ENCODE measurements around the gene DENND2C. TPM values are rescaled to one million over a fixed set of nuclear protein-coding genes. Genes with fewer than 3 reads are reported as not detected.

The DENND2C gene
- total and polyA plus RNA-seq, 2 of the 13 experiments (the other 11 are each of a cell fraction or from before 2014, with no cell fraction given), result 0.08 to 0.33 TPM

- TF ChIP-seq, protein P1, sequence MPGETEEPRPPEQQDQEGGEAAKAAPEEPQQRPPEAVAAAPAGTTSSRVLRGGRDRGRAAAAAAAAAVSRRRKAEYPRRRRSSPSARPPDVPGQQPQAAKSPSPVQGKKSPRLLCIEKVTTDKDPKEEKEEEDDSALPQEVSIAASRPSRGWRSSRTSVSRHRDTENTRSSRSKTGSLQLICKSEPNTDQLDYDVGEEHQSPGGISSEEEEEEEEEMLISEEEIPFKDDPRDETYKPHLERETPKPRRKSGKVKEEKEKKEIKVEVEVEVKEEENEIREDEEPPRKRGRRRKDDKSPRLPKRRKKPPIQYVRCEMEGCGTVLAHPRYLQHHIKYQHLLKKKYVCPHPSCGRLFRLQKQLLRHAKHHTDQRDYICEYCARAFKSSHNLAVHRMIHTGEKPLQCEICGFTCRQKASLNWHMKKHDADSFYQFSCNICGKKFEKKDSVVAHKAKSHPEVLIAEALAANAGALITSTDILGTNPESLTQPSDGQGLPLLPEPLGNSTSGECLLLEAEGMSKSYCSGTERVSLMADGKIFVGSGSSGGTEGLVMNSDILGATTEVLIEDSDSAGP (CRISPR knock-in tag; IDR thresholded peaks at IDR 0.05; ENCODE audit: borderline replicate concordance), result peak; percentile 64; the same call in 1 of the 2 replicates
- TF ChIP-seq ZNF609 (CRISPR knock-in tag; IDR thresholded peaks at IDR 0.05; ENCODE audit: borderline replicate concordance) (no peak), ZFX (CRISPR knock-in tag; IDR thresholded peaks at IDR 0.05; ENCODE audit: low read depth) (peak; percentile 89), SOX13 (IDR thresholded peaks at IDR 0.05) (0 out of 2 replicates have a peak, but pooled peaks have one; percentile 34), SOX13 (CRISPR knock-in tag; conservative IDR thresholded peaks at IDR 0.05 in 1 of 2, IDR thresholded peaks at IDR 0.05 in 1 of 2) (peak in 1 of 2 experiments; percentile 44; a peak in 3 of 4 replicates), ZNF30 (CRISPR knock-in tag; IDR thresholded peaks at IDR 0.05) (no peak), HOXA3 (CRISPR knock-in tag; IDR thresholded peaks at IDR 0.05) (peak; percentile 90), HNF4A (CRISPR knock-in tag; IDR thresholded peaks at IDR 0.05) (no peak), SMC3 (IDR thresholded peaks at IDR 0.05; ENCODE audit: low read length) (no peak), MED8 (CRISPR knock-in tag; IDR thresholded peaks at IDR 0.05; ENCODE audit: insufficient replicate concordance) (no peak), ZNF749 (CRISPR knock-in tag; IDR thresholded peaks at IDR 0.05; ENCODE audit: borderline replicate concordance) (no peak), ELF4 (CRISPR knock-in tag; IDR thresholded peaks at IDR 0.05; ENCODE audit: borderline replicate concordance) (no peak; the same call in 1 of the 2 replicates), RXRA (CRISPR knock-in tag; IDR thresholded peaks at IDR 0.05) (peak; percentile 50; the same call in 1 of the 2 replicates), HMGA1 (CRISPR knock-in tag; conservative IDR thresholded peaks at IDR 0.05) (no peak), MAZ (IDR thresholded peaks at IDR 0.05; ENCODE audit: borderline replicate concordance, low read depth, low read length) (peak; percentile 99), MAZ (CRISPR knock-in tag; IDR thresholded peaks at IDR 0.05; ENCODE audit: low read depth) (no peak; the same call in none of the 2 replicates), ZSCAN9 (CRISPR knock-in tag; IDR thresholded peaks at IDR 0.05; ENCODE audit: borderline replicate concordance) (no peak)
- TF ChIP-seq, protein P2, sequence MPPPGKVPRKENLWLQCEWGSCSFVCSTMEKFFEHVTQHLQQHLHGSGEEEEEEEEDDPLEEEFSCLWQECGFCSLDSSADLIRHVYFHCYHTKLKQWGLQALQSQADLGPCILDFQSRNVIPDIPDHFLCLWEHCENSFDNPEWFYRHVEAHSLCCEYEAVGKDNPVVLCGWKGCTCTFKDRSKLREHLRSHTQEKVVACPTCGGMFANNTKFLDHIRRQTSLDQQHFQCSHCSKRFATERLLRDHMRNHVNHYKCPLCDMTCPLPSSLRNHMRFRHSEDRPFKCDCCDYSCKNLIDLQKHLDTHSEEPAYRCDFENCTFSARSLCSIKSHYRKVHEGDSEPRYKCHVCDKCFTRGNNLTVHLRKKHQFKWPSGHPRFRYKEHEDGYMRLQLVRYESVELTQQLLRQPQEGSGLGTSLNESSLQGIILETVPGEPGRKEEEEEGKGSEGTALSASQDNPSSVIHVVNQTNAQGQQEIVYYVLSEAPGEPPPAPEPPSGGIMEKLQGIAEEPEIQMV (CRISPR knock-in tag; IDR thresholded peaks at IDR 0.05; ENCODE audit: low read depth), result no peak
- TF ChIP-seq, protein P3, sequence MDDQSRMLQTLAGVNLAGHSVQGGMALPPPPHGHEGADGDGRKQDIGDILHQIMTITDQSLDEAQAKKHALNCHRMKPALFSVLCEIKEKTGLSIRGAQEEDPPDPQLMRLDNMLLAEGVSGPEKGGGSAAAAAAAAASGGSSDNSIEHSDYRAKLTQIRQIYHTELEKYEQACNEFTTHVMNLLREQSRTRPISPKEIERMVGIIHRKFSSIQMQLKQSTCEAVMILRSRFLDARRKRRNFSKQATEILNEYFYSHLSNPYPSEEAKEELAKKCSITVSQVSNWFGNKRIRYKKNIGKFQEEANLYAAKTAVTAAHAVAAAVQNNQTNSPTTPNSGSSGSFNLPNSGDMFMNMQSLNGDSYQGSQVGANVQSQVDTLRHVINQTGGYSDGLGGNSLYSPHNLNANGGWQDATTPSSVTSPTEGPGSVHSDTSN (CRISPR knock-in tag; IDR thresholded peaks at IDR 0.05; ENCODE audit: borderline replicate concordance), result peak; percentile 52; the same call in 1 of the 2 replicates
Observed at GRCh38 chr1:114716304-114717170, 46.7 kb upstream of the DENND2C start, which contains the start of gene NRAS (continued).
